CD14-positive monocyte (primary cell): ENCODE measurements around the gene FBXO4. TPM values are rescaled to one million over a fixed set of nuclear protein-coding genes. Genes with fewer than 3 reads are reported as not detected.

Source experiments
- DNase-seq, 3 donors: peaks; one replicate each; pipeline ENCODE4 v3.0.0-alpha.2; 2011 to 2022
- H2AFZ ChIP-seq: 2 replicates; pipeline ENCODE4 v1.6.0; 2012; ENCODE audit warnings: mild to moderate bottlenecking, low read depth, low read length, inconsistent platforms; ENCODE audit not compliant: insufficient read depth, poor library complexity, severe bottlenecking
- H3K27ac ChIP-seq, 2 donors: 1 replicate in 1 of 2; 2 replicates in 1 of 2; pipeline ENCODE4 v1.5.1; 2012 to 2013; ENCODE audit warnings: low read length in 2 of 2, control low read depth in 1 of 2, inconsistent platforms in 1 of 2, low read depth in 1 of 2, mild to moderate bottlenecking in 1 of 2
- H3K27me3 ChIP-seq, 2 donors: one replicate each; pipeline versions ENCODE4 v1.6.0 to v1.6.1; 2011 to 2013; ENCODE audit warnings: low read length in 2 of 2; ENCODE audit not compliant: control insufficient read depth in 2 of 2, insufficient read depth in 2 of 2
- H3K36me3 ChIP-seq, 2 donors: replicated peaks in 1 of 2; 1 replicate in 1 of 2; 2 replicates in 1 of 2; pipeline versions ENCODE4 v1.5.1 to v1.6.1; 2012 to 2013; ENCODE audit warnings: low read length in 2 of 2, control low read depth in 1 of 2, inconsistent platforms in 1 of 2, mild to moderate bottlenecking in 1 of 2; ENCODE audit not compliant: insufficient read depth in 2 of 2, control insufficient read depth in 1 of 2
- H3K4me1 ChIP-seq, 2 donors: 1 replicate in 1 of 2; 2 replicates in 1 of 2; pipeline versions ENCODE4 v1.5.1 to v1.6.1; 2012 to 2013; ENCODE audit warnings: low read length in 2 of 2, control low read depth in 1 of 2, inconsistent platforms in 1 of 2, mild to moderate bottlenecking in 1 of 2, moderate library complexity in 1 of 2; ENCODE audit not compliant: insufficient read depth in 2 of 2, control insufficient read depth in 1 of 2
- H3K4me2 ChIP-seq: replicated peaks from 2 replicates; pipeline ENCODE3; 2012; ENCODE audit warnings: low read length, moderate library complexity, mild to moderate bottlenecking; ENCODE audit not compliant: poor library complexity, severe bottlenecking; ENCODE audit errors: extremely low read depth
- H3K4me3 ChIP-seq, 3 experiments: fragments of 200-600 bp in 1 of 3; sonication (generic) in 1 of 3; replicated peaks in 1 of 3; 1 replicate in 2 of 3; 2 replicates in 1 of 3; pipeline ENCODE4 v1.5.1; 2011 to 2013; ENCODE audit warnings: low read length in 3 of 3, mild to moderate bottlenecking in 3 of 3, control low read depth in 2 of 3, low read depth in 2 of 3, inconsistent platforms in 1 of 3, moderate library complexity in 1 of 3
- H3K79me2 ChIP-seq: 2 replicates; pipeline ENCODE4 v1.6.0; 2012; ENCODE audit warnings: mild to moderate bottlenecking, control low read depth, inconsistent platforms, low read length, moderate library complexity; ENCODE audit not compliant: insufficient read depth
- H3K9ac ChIP-seq: 2 replicates; pipeline ENCODE4 v1.6.0; 2017; ENCODE audit warnings: low read length, mild to moderate bottlenecking; ENCODE audit not compliant: insufficient read depth, poor library complexity, severe bottlenecking
- H3K9me3 ChIP-seq, 2 donors: replicated peaks in 1 of 2; 1 replicate in 1 of 2; 2 replicates in 1 of 2; pipeline versions ENCODE4 v1.5.1 to v1.6.1; 2012 to 2013; ENCODE audit warnings: low read length in 2 of 2, control low read depth in 1 of 2; ENCODE audit not compliant: control insufficient read depth in 1 of 2, insufficient read depth in 1 of 2
- H4K20me1 ChIP-seq: 2 replicates; pipeline ENCODE4 v1.6.0; 2012; ENCODE audit warnings: mild to moderate bottlenecking, low read length, control low read depth, moderate library complexity; ENCODE audit not compliant: insufficient read depth
- H3K27ac Mint-ChIP-seq, 7 donors: one replicate each; pipeline ENCODE4 v1.8.0; 2020; ENCODE audit warnings: mild to moderate bottlenecking in 7 of 7, mixed read lengths in 7 of 7, moderate library complexity in 6 of 7, inconsistent platforms in 2 of 7
- H3K27me3 Mint-ChIP-seq, 3 donors: one replicate each; pipeline ENCODE4 v1.8.0; 2021 to 2022; ENCODE audit warnings: low read depth in 3 of 3, mild to moderate bottlenecking in 3 of 3, mixed read lengths in 3 of 3, moderate library complexity in 3 of 3, inconsistent platforms in 1 of 3
- H3K36me3 Mint-ChIP-seq, 2 donors: one replicate each; pipeline ENCODE4 v1.8.0; 2020; ENCODE audit warnings: mixed read lengths in 2 of 2, inconsistent platforms in 1 of 2, mild to moderate bottlenecking in 1 of 2
- H3K4me1 Mint-ChIP-seq: one replicate; pipeline ENCODE4 v1.8.0; 2020; ENCODE audit warnings: mild to moderate bottlenecking, mixed read lengths
- H3K4me3 Mint-ChIP-seq, 2 donors: one replicate each; pipeline ENCODE4 v1.8.0; 2020; ENCODE audit warnings: mild to moderate bottlenecking in 2 of 2, mixed read lengths in 2 of 2, moderate library complexity in 1 of 2
- H3K9me3 Mint-ChIP-seq, 7 donors: one replicate each; pipeline ENCODE4 v1.8.0; 2020 to 2022; ENCODE audit warnings: mixed read lengths in 7 of 7, mild to moderate bottlenecking in 6 of 7, moderate library complexity in 6 of 7, inconsistent platforms in 2 of 7
- WGBS: methylation state at CpG from one replicate; pipeline ENCODE4 v1.1.5; 2013; ENCODE audit warnings: missing lambda C conversion rate; ENCODE audit not compliant: insufficient coverage; 5-methylcytosine and 5-hydroxymethylcytosine counted together
- intact Hi-C, 2 donors: fragments of 100-400 bp; cut with micrococcal nuclease; formaldehyde crosslinking; loops; one replicate each; pipeline versions ENCODE4 v1.15.0 to v1.15.1; 2023
- polyA plus RNA-seq, 3 donors: library from polyadenylated mRNA; depleted of rRNA in 1 of 3; unstranded in 2 of 3; stranded (reverse) in 1 of 3; fragments of 300-500 nt in 2 of 3; fragments of >200 nt in 1 of 3; fragmentation: Illumina TruSeq in 2 of 3; gene quantifications; 1 replicate in 2 of 3; 2 replicates in 1 of 3; pipeline ENCODE4 v1.2.3, GENCODE V29; 2012 to 2021
- TF ChIP-seq, protein P1 (sequence below): fragments of 200-600 bp; IDR thresholded peaks from one replicate; pipeline ENCODE4 v1.8.0; 2022; ENCODE audit warnings: antibody characterized with exemption, mild to moderate bottlenecking

FBXO4 gene
- polyA plus RNA-seq, 3 donors = 3.7 to 10.4 (median 8.7) TPM

DNA sequence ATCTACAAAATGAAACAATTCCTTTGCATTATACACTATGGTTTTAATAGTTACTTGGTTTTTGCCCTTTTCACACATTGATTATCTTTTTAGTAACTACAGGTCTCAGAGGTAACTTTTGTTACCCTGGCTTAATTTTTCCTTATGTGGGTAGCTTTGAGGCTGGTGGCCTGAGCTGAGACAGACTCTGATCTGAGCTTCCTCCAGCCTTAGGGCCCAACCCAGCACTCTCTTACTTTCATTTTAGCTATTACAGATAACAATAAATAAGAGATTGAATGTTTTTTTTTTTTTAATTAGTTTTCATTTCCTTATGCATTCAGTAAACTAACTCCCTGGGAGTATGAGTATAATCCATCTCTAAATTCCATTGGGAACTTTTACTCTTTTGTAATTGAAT is 39.8 kb upstream of the FBXO4 start:
- peaks cover 0 to 8% (median 6%) of the 10 kb centered on the region in 3 donors for H3K27me3 Mint-ChIP-seq
- Histone ChIP-seq H3K4me2 (no peak overlapping the region), H3K27ac (no peak overlapping the region), H3K36me3 (no peaks in the 10 kb centered on the region), H3K9me3 (no peaks in the 10 kb centered on the region), H3K27me3 (peaks cover 5 to 6% of the 10 kb centered on the region in 2 donors), H3K79me2 (no peaks in the 10 kb centered on the region), H3K9ac (no peak overlapping the region), H2AFZ (no peak overlapping the region), H3K4me1 (no peaks in the 10 kb centered on the region), H4K20me1 (no peaks in the 10 kb centered on the region), H3K4me3 (no peak overlapping the region)
- H3K27ac Mint-ChIP-seq = no peak overlapping the region
- H3K36me3 Mint-ChIP-seq = no peaks in the 10 kb centered on the region
- intact Hi-C loops = no loop called here
- peaks cover 0 to 2% (median 0%) of the 10 kb centered on the region in 7 donors for H3K9me3 Mint-ChIP-seq
- H3K4me3 Mint-ChIP-seq = no peak overlapping the region
- TF ChIP-seq, protein P1, sequence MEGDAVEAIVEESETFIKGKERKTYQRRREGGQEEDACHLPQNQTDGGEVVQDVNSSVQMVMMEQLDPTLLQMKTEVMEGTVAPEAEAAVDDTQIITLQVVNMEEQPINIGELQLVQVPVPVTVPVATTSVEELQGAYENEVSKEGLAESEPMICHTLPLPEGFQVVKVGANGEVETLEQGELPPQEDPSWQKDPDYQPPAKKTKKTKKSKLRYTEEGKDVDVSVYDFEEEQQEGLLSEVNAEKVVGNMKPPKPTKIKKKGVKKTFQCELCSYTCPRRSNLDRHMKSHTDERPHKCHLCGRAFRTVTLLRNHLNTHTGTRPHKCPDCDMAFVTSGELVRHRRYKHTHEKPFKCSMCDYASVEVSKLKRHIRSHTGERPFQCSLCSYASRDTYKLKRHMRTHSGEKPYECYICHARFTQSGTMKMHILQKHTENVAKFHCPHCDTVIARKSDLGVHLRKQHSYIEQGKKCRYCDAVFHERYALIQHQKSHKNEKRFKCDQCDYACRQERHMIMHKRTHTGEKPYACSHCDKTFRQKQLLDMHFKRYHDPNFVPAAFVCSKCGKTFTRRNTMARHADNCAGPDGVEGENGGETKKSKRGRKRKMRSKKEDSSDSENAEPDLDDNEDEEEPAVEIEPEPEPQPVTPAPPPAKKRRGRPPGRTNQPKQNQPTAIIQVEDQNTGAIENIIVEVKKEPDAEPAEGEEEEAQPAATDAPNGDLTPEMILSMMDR = no peak
- no peaks in the 10 kb centered on the region for H3K4me1 Mint-ChIP-seq
- DNase-seq = no peak

DNA sequence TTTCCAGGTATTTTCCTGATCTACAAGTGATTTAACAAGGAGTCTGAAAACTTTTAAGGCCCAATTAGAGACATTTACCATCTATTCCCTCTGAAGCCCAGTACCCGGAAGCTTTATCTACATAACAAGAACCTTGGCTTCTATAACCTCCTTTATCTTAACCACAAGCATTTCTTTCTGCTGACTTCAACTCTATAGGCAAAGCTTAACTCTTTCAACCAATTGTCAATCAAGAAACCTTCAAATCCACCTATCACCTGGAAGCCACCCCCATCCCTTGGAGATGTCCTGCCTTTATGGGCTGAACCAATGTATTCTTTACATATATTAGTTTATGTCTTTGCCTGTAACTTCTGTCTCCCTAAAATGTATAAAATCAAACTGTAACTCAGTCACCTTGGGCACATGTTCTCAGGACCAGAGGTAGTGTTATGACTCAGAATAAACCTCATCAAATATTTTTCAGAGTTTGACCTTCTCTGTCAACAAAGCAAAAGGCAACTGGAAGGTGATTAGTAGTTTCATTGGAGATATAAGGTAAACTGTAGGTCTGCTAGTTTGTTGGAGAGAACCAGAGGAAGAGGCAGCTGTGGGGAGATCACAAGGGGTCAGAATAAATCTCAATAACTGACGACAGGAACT is 33.9 kb upstream of the FBXO4 start:
- H2AFZ ChIP-seq = no peak overlapping the region
- H3K4me1 Mint-ChIP-seq = peaks cover 3% of the 10 kb centered on the region

More for the DNA sequence above, 33.9 kb upstream of the FBXO4 start:
- no peak for DNase-seq
- no peak overlapping the region for H3K27ac Mint-ChIP-seq
- H3K4me2 ChIP-seq = no peak overlapping the region
- no peak overlapping the region for H3K9ac ChIP-seq
- H3K36me3 ChIP-seq = no peaks in the 10 kb centered on the region
- no peak overlapping the region for H3K27ac ChIP-seq
- peaks cover 11 to 21% (median 17%) of the 10 kb centered on the region in 3 donors for H3K27me3 Mint-ChIP-seq
- no peak overlapping the region for H3K4me3 ChIP-seq
- no peak overlapping the region for H3K4me3 Mint-ChIP-seq
- peaks cover 0 to 4% (median 0%) of the 10 kb centered on the region in 7 donors for H3K9me3 Mint-ChIP-seq
- H3K79me2 ChIP-seq = no peaks in the 10 kb centered on the region
- H3K27me3 ChIP-seq = peaks cover 8 to 10% of the 10 kb centered on the region in 2 donors
- no peaks in the 10 kb centered on the region for H3K36me3 Mint-ChIP-seq
- intact Hi-C loops = no loop called here
- TF ChIP-seq, protein P1 = no peak
- H3K4me1 ChIP-seq = no peaks in the 10 kb centered on the region
- 100% methylated on average over 2 of the region's 2 CpGs for WGBS
- H4K20me1 ChIP-seq = no peaks in the 10 kb centered on the region
- no peaks in the 10 kb centered on the region for H3K9me3 ChIP-seq
